ENCODE results near the gene OAT. TPM values are rescaled to one million over a fixed set of nuclear protein-coding genes. Genes with fewer than 3 reads are reported as not detected.

OAT gene
- total and polyA plus RNA-seq, 9 donors: 76.5 to 125 (median 94.5) TPM

DNA sequence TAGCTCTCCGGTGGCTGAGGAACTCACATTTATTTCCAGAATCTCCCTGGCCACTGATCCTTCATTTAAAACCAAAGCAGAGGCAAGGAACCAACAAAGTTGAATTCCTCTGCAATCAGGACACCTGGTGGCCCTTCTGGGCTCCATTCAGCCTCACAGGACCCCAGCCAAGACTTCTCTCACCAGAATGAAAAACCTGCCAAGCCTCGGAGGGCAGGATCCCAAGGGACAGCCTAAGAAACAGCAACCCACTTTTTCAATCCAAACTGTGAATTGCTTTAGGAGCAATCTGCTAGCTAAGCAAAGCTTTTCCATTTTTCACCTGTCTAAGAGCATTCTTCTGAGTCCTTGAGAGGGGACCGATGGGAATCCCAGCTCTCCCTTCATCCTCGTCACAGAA, 34.6 kb downstream of the OAT start:
- Histone ChIP-seq H3K27me3 (no peaks in the 10 kb centered on the region), H3K4me3 (no peak overlapping the region), H3K4me1 (ENCODE audit: insufficient read depth) (peaks cover 2% of the 10 kb centered on the region), H3K27ac (no peak overlapping the region), H3K9me3 (no peaks in the 10 kb centered on the region), H3K36me3 (no peaks in the 10 kb centered on the region)
- TF ChIP-seq EP300 (IDR thresholded peaks at IDR 0.05) (no peak), POLR2A (IDR thresholded peaks at IDR 0.05) (no peak)
- TF ChIP-seq, protein P1, sequence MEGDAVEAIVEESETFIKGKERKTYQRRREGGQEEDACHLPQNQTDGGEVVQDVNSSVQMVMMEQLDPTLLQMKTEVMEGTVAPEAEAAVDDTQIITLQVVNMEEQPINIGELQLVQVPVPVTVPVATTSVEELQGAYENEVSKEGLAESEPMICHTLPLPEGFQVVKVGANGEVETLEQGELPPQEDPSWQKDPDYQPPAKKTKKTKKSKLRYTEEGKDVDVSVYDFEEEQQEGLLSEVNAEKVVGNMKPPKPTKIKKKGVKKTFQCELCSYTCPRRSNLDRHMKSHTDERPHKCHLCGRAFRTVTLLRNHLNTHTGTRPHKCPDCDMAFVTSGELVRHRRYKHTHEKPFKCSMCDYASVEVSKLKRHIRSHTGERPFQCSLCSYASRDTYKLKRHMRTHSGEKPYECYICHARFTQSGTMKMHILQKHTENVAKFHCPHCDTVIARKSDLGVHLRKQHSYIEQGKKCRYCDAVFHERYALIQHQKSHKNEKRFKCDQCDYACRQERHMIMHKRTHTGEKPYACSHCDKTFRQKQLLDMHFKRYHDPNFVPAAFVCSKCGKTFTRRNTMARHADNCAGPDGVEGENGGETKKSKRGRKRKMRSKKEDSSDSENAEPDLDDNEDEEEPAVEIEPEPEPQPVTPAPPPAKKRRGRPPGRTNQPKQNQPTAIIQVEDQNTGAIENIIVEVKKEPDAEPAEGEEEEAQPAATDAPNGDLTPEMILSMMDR (IDR thresholded peaks at IDR 0.05): no peak
- 45 to 54% (median 46%) methylated on average over 4 of the region's 4 CpGs for WGBS, 3 donors
- intact Hi-C loops (cut with DNase I): no loop called here
- no peak for DNase-seq

DNA sequence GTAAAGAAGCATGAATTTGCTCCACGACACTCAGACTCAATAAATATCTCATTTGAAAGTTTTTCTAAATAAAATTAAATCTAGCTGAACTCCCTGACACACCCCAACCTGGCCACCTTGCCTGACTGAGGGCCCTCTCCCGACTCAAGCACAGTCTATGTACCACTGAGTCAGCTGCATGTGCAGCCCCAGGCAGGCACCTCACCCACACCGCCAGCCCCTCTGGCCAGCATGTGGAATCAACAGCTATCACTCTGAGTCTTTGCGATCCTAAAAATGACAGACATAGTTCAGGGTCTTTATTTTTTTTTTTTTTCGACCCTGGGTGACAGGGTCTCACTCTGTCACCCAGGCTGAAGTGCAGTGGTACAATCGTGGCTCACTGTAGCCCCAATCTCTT, 35.2 kb downstream of the OAT start:
- no peak for TF ChIP-seq POLR2A (IDR thresholded peaks at IDR 0.05)
- no peak for TF ChIP-seq EP300 (IDR thresholded peaks at IDR 0.05)
- TF ChIP-seq, protein P1 (IDR thresholded peaks at IDR 0.05): no peak
- H3K9me3 ChIP-seq: no peaks in the 10 kb centered on the region
- intact Hi-C loops (cut with DNase I): no loop called here
- no peak overlapping the region for H3K27ac ChIP-seq
- no peak for DNase-seq
- no peaks in the 10 kb centered on the region for H3K27me3 ChIP-seq
- 76 to 86% (median 85%) methylated on average over 6 of the region's 6 CpGs for WGBS, 3 donors
- no peaks in the 10 kb centered on the region for H3K4me1 ChIP-seq (ENCODE audit: insufficient read depth)
- no peak overlapping the region for H3K4me3 ChIP-seq
- no peaks in the 10 kb centered on the region for H3K36me3 ChIP-seq

DNA sequence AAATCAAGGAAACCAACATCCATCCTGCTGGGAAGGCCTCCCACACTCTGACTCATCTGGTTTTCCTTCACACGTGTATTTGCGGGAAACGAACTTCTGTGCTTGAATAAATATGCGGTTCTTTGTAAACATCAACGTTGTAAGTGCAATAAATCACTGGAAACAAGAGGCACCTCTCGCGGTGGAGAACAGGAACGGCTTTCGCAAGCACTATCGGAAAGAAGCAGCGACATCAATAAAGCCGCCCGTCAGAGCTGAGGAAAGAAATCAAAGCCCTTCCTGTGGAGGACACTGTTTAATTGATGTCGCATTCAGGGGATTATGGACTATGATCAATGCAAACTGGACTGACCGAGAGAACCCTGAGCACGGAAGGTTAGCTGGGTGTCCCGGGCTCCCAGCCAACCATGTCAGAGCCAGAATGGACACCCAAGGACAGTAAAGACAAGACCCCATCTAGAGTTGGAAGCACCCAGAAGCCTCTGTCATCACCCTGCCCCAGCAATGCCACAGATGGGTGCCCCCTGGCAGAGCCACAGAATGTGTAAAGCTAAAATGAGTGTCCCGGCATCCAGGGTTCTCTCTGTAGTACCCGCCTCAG, 37.6 kb downstream of the OAT start:
- Histone ChIP-seq H3K27ac (no peak overlapping the region), H3K27me3 (no peaks in the 10 kb centered on the region), H3K9me3 (no peaks in the 10 kb centered on the region), H3K36me3 (no peaks in the 10 kb centered on the region), H3K4me3 (no peak overlapping the region), H3K4me1 (ENCODE audit: insufficient read depth) (no peaks in the 10 kb centered on the region)
- intact Hi-C loops (cut with DNase I): no loop called here
- TF ChIP-seq EP300 (IDR thresholded peaks at IDR 0.05): no peak
- no peak for TF ChIP-seq POLR2A (IDR thresholded peaks at IDR 0.05)
- WGBS, 3 donors: 52 to 60% (median 58%) methylated on average over 19 of the region's 19 CpGs
- no peak for DNase-seq

DNA sequence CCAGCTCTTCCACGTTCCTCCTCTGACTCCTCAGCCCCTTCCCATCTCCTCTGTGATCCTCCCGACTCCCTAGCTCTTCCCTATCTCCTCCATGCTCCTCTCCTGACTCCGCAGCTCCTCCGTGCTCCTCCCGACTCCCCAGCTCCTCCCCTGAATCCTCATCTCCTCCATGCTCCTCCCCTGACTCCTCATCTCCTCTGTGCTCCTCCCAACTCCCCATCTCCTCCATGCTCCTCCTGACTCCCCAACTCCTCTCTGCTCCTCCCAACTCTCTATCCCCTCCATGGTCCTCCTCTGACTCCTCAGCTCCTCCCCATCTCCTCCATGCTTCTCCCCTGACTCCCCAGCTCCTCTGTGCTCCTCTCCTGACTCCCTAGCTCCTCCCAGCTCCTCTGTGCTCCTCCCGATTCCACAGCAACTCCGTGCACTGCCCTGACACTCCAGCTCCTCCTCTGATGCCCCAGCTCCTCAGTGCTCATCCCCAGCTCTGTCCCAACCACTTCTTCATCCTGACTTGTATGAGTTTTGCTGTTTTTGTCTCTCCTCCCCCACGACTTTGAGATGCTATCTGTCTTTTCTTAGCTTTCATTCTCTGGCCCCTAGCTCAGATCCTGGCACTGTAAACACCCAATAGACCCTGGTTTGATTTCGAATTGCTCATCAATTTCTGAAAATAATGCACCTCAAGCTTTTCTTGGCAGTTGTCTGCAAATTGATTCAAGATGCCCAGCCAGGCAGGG, 38.3 kb downstream of the OAT start:
- Histone ChIP-seq H3K27me3 (no peaks in the 10 kb centered on the region), H3K27ac (no peak overlapping the region), H3K36me3 (no peaks in the 10 kb centered on the region), H3K9me3 (no peaks in the 10 kb centered on the region), H3K4me1 (ENCODE audit: insufficient read depth) (no peaks in the 10 kb centered on the region), H3K4me3 (no peak overlapping the region)
- no peak for DNase-seq
- TF ChIP-seq POLR2A (IDR thresholded peaks at IDR 0.05): no peak
- TF ChIP-seq, protein P1 (IDR thresholded peaks at IDR 0.05): no peak
- no peak for TF ChIP-seq EP300 (IDR thresholded peaks at IDR 0.05)
- intact Hi-C loops (cut with DNase I): no loop called here
- WGBS, 3 donors: 74 to 75% (median 74%) methylated on average over 9 of the region's 9 CpGs

DNA sequence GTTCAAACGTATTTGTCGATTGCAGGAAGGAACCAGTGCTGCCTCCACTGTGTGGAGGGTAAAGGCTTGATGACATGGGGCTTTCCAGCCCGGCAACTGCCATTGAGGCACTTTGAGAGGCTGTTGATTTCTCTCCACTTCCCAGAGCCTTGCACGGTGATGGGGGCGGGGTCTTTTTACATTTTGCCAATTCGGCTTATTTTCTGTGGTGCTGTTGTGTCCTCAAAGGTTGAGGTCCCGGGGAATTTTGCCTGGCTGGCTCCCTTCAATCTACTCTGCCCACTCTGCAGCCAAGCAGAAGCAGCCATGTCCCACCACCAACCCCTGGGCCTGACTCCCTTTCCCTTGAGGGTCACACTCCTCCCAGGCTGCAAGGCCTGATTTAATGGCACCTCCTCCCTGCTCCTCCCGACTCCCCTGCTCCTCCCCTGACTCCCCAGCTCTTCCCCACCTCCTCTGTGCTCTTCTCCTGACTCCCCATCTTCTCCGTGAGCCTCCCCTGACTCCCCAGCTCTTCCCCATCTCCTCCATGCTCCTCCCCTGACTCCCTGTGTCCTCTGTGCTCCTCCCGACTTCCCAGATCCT, 39.0 kb downstream of the OAT start:
- H3K27ac ChIP-seq: no peak overlapping the region
- 81 to 83% (median 82%) methylated on average over 10 of the region's 10 CpGs for WGBS, 3 donors
- intact Hi-C loops (cut with DNase I): no loop called here
- no peaks in the 10 kb centered on the region for H3K4me1 ChIP-seq (ENCODE audit: insufficient read depth)
- no peaks in the 10 kb centered on the region for H3K36me3 ChIP-seq
- TF ChIP-seq, protein P1 (IDR thresholded peaks at IDR 0.05): no peak
- no peak for TF ChIP-seq EP300 (IDR thresholded peaks at IDR 0.05)
- no peak for TF ChIP-seq POLR2A (IDR thresholded peaks at IDR 0.05)
- DNase-seq: no peak
- no peaks in the 10 kb centered on the region for H3K9me3 ChIP-seq
- no peaks in the 10 kb centered on the region for H3K27me3 ChIP-seq
- H3K4me3 ChIP-seq: no peak overlapping the region
